ENCODE measurements around the gene TPPP.
"Not testable (repeated sequence)": the region's sequence is repeated elsewhere in the genome, so short reads cannot be mapped to it uniquely, and the experiment has no call there.

Gene TPPP

DNA sequence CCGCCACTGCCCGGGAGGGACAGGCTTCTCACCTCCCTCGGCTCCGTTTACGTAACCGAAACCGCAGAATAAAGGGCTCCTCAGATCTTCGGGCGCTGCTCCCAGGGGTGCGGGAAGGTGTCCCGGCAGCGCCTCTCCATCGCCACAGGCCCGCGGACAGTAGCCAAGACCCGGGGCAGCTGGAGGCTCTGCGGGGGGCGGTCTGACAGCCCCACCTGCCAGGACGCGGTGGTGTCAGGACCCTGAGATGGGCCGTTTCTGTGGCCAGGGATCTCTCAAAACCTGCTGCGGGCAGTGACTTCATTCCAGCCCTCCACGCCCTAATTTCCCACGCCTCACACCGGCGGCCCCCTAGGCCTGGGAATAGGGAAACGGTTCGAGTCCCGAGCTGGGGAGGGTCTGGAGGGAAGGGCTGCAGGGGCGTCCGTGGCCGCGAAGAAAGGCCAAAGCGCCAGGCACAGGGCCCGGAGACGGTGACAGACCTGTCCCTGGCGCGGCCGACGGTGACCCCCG lies 567 bp downstream of the TPPP start:
- DNase-seq = not testable (repeated sequence)

- no peak for DNase-seq
Measured at GRCh38 chr5:691817-692528, 1.2 kb downstream of the TPPP start.

DNA sequence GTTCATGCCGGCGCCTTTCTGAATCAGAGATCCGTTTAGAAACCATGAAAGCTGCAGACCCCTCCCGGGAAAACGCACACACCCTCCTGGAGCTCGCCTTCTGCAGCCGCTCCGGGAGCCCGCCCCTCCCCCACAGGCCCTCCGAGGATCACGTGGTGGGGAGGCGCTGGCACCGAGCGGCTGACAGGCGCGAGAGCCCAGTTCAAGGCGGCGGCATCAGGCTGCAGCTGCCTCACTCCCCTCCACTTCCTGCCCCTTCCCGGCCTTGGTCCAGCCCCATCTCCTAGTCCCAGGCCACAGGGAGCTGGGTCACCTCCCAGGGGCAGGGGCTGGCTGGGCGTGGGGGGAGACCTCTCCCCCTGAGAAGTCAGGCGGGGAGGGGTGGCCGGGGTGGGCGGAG lies 2.1 kb downstream of the TPPP start:
- not testable (repeated sequence) for DNase-seq

DNA sequence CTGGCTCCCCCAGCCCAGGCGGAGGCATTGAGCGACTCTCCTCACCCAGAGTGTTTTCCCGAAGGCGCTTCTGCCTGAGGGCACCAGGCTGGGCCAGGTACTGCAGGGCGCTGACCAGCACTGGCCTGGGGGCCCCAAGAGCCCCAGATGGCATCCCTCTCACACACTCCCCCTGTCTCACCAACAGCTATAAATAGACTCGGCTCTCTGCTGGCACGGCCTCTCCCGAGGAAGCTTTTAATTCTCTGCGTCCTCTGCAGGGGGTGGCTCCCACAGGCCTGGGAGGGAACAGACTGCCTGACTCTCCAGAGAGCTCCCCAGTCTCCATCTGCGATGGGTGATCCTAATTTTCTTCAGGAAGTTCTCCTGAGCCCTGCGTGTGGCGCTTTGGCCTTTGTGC lies 2.9 kb downstream of the TPPP start:
- DNase-seq = not testable (repeated sequence)

DNA sequence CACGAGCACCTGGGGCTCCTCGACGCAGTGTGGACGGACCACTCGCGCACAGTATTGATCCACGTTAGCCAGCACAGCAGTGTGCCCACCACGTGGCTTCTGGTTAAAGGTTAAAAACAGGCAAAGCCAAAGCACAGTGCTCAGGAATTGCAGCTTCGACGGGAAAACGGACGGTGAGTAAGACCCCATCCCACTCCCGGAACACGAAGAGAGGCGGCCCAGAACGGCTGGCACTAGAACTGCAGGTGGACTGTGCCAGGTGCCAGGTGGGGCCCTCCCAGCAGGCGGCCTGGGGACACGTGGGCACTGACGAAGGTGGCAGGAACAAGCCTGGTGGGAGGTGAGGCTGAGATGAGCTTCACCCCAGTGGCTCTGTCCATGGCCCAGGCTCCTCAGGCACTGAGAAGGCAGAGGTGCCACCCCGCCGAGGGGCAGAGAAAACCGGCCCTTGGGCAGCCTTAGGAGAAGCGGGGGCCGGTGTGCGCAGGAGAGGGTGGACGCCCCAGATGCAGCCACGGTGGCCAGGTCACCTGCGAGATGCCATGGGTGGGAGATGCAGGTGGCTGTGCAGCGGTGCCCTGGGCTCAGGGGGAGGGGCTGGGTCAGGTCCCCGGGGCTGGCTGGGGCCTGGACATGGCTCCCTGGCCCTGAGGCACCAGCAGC lies 4.7 kb downstream of the TPPP start:
- DNase-seq = not testable (repeated sequence)

DNA sequence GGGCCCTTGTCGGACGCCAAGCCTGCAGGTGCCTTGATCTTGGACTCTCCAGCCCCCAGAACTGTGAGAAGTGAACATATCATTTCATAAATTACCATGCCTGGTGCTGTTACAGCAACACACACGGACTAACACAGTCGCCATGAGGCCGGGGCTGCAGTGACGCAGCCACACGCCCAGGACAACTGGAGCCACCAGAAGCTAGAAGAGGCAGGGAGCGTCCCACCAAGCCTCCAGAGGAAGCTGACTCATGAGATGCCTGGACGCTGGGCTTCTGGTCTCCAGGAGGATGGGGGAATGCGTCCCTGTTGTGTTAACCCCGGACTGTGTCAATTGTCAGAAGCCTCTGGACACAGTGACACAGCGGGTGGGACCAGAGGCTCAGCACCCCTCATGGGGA lies 6.2 kb downstream of the TPPP start:
- DNase-seq = not testable (repeated sequence)

DNA sequence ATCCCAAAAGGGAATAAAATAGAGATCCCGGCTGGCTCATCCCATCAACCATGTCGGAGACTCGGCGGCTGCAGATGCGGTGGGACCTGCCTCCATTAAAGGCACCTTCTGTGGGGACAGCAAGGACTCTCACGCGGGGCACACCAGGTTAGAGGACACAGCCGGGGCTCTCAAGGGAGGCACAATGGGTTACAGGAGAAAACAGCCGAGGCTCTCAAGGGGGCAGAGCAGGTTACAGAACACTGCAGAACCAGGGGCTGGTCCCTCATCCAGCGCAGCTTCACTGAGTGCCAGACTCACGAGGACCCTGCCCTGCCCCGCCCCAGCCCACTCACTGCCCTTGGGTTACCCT lies 7.0 kb downstream of the TPPP start:
- not testable (repeated sequence) for DNase-seq

GRCh38 chr5:685262-686171 lies 7.6 kb downstream of the TPPP start:
- DNase-seq = no peak

DNA sequence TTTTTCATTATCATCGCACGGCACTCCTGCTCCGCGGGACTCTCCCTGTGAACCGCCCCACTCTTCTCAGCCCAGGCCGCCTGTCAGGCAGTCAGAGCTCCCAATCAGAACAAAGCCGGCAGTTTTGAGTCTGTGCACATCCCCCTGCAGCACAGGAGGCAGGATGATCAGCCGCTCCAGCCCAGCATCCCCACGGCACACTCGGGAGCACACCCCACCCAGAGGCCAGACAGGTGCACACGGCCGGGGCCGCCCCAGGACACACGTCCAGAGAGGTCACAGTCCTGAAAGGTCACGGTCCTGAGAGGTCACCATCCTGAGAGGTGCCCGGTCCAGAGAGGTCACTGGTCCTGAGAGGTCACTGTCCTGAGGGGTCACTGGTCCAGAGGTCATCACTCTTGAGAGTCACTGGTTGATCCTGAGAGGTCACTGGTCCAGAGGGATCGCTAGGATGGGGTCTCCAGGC lies 8.4 kb downstream of the TPPP start:
- DNase-seq = no peak

DNA sequence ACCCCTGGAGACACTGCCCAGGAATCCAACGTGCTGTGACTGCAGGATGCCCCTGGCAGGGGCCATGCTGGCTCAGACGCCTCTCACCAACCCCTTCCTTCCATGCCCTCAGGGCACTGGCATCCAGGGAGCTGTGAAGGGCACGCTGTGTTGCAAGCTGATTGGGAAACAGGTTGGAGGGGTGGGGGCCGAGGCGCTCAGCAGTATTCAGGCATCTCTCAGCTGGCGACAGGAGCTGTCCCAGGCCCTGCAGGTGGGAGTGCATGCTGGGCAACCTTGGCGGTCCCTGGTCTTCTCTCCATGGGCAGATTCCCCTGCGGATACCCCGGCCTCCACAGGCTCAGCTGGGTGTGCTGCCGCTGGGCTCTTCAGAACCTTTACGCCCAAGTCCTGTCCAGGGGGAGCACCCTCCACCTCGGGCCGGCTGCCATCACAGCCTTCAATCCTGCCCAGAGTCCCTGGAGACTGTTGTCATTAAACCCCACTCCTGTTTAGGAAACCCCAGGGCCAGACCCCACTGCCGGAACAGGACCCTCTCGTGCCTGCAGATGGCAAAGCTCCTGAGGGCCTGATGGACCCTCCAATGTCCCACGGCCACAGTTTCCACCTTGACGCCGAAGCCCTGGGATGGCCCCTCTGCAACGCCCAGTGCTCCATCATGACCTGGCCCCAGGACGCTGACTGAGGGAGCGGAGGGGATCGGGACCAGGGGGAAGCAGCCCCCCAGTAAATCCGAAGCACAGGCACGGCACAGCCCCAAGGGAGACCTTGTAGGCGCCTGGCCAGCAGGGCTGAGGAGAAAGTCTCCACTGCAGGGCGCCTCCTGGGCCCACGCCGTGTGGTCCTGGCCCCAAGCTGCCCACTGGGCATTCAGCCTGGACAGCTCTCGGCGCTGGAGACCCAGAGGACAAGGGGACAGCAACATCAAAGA lies 9.3 kb downstream of the TPPP start:
- no peak for DNase-seq

DNA sequence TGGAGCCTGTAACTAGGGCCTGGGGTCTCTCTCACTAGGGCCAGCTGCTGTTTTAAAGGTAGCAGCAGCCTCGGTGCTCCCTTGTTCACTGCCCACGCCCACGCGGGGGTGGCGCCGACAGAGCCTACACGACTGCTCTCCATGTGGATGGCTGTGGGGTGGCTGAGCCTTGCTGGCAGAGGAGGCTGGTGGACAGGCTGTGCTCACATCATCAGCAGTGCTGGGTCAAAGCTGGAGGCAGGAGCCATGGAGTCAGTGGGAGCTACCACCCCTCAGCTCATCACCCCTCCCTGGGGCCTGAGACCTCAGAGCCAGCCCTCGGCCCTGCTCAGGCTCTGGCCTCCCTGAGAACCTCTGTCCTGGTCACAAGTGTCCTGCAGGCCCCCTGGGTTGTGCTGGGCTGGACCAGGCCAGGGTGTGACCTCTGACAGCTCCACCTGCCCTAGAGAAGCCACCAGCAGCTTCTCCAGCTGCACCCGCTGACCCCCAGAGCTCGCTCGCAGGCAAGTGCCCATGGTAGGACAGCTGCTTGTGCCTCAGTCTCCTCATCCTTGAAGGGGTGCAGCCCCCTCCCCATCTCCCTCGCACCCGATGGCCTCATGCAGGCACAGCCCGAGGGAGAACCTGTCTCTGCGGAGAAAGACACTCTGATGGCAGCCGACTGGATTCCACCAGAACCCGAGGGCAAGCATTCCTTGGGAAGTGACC lies 10.3 kb downstream of the TPPP start:
- not testable (repeated sequence) for DNase-seq

DNA sequence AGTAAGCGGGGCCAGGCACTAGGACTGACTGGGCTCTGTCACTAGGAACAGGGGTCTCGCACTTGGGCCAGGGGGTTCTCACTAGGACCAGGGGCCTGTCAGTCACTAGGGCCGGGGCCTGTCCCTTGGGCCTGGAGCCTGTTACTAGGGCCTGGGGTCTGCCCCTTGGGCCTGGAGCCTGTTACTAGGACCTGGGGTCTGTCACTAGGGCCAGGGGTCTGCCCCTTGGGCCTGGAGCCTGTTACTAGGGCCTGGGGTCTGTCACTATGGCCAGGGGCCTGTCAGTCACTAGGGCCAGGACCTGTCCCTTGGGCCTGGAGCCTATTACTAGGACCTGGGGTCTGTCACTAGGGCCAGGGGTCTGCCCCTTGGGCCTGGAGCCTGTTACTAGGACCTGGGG lies 10.9 kb downstream of the TPPP start:
- not testable (repeated sequence) for DNase-seq

- not testable (repeated sequence) for DNase-seq
Measured at GRCh38 chr5:681317-682191, 11.6 kb downstream of the TPPP start.

GRCh38 chr5:680836-681235 lies 12.3 kb downstream of the TPPP start:
- not testable (repeated sequence) for DNase-seq

GRCh38 chr5:680118-680795 lies 12.9 kb downstream of the TPPP start:
- not testable (repeated sequence) for DNase-seq

GRCh38 chr5:679166-679895 lies 13.8 kb downstream of the TPPP start:
- not testable (repeated sequence) for DNase-seq

DNA sequence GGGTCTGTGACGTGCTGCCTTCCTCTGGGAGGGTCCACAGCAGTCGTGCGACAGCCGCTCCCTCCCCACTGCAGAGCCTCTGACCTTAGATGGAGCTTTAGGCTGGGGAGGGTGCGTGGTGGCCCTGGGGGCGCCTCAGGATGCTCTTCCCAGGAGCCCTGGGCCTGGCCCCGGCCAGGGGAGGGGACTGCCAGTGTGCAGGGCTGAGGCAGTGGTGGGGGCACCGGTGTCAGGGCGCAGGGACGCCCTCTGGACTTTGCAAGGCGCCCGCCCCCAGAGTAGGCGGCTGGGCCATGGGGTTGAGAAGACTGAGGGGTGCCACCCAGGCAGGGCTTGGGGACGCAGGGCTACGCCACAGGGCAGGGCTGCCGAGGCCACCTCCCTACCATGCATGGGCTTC lies 14.6 kb downstream of the TPPP start:
- DNase-seq = not testable (repeated sequence)

- DNase-seq = no peak
Measured at GRCh38 chr5:677131-678101, 15.7 kb downstream of the TPPP start.
